ENCODE results near the gene SMIM13.
"Not testable (repeated sequence)": the region's sequence is repeated elsewhere in the genome, so short reads cannot be mapped to it uniquely, and the experiment has no call there.

Gene SMIM13

DNA sequence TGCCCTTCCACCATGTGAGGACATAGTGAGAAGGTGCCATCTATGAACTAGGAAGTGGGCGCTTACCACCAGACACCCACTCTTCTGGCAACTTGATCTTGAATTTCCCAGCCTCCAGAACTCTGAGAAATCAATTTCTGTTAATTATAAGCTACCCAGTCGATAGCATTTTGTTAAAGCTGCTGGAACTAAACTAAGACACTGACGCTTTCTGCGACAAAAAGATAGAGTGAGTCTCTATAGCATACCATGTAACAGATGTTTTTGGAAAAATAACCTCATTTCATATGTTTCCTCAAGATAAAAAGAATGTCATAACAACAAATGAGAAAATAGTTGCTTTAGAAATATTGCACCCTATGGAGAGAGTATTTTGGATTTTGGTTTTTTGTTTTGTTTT lies 15.4 kb upstream of the SMIM13 start:
- intact Hi-C loops (cut with DNase I) = no loop called here
- DNase-seq = no peak

GRCh38 chr6:11080296-11080695 lies 13.3 kb upstream of the SMIM13 start:
- intact Hi-C loops (cut with DNase I) = no loop called here
- no peak for DNase-seq

DNA sequence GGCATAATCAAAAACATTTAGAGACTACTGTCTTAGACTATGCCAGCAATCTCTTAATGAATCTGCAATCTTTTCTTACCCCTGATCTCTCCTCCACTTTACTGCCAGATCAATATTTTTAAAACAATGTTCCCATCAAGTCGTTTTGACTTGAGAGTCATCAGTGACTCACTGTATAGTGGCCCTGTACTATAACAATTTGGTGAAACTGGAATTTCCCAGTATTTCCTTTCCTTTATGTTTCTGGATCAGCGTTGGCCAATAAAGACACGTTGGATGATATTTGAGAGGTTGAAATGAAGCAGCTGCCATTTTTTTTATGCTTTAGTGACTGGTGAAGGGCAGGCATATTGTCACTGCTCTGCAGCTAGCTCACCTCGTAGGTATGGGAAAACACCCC lies 10.1 kb upstream of the SMIM13 start:
- intact Hi-C loops (cut with DNase I) = no loop called here
- no peak for DNase-seq

- intact Hi-C loops (cut with DNase I) = no loop called here
- DNase-seq = no peak
These were observed 9.7 kb upstream of the SMIM13 start for GRCh38 chr6:11083956-11084355.

DNA sequence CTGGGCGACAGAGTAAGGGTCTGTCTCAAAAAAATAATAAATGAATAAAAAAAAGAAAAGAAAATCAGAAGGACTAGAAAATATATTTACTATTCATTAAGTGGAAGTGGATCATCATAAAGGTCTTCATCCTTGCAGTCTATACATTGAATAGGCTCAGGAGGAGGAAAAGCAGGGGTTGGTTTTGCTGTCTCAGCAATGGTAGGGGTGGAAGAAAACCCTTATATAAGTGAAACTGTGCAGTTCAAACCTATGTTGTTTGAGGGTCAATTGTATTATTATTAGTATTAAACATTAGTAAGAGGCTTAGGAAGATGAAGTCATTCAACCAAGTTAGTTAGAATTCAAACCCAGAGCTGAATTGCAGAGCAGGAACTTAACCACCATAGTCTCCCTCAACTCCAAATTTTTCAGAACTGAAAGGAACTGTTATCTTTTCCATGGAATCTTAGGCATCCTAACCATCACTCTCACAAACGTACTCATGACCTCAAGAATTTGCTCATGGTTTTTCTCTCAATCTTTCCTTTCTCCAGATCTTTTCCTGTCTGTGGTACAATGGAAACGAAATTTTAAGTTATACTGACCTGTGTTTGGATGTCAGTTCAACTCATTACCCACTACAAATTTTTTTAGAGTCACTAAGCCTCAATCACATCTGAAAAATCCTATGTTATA lies 7.7 kb upstream of the SMIM13 start:
- no peak for DNase-seq
- intact Hi-C loops (cut with DNase I) = no loop called here

GRCh38 chr6:11087141-11087812 lies 6.4 kb upstream of the SMIM13 start:
- DNase-seq; intact Hi-C loops (cut with DNase I): not testable (repeated sequence)

GRCh38 chr6:11089695-11090094 lies 3.9 kb upstream of the SMIM13 start:
- intact Hi-C loops (cut with DNase I) = no loop called here
- no peak for DNase-seq

DNA sequence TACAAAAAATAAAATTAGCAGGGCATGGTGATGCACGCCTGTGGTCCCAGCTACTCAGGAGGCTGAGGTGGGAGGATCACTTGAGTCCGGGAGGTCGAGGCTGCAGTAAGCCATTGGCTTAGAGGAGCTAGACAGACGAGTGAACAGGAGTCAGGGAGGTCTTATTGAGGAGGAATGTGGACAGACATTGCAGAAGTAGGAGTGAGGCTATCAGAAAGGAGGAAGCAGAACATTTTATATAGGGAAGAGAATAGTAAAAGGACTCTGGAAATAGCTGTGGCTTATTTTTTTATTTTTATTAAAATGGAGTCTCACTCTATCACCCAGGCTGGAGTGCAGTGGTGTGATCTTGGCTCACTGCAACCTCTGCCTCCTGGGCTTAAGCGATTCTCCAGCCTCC lies 2.5 kb upstream of the SMIM13 start:
- intact Hi-C loops (cut with DNase I); DNase-seq: not testable (repeated sequence)

GRCh38 chr6:11092668-11093375 lies 812 bp upstream of the SMIM13 start:
- intact Hi-C loops (cut with DNase I) = no loop called here
- peak in 3 of 42 donors; percentile 14 to 42 (median 37) for DNase-seq

DNA sequence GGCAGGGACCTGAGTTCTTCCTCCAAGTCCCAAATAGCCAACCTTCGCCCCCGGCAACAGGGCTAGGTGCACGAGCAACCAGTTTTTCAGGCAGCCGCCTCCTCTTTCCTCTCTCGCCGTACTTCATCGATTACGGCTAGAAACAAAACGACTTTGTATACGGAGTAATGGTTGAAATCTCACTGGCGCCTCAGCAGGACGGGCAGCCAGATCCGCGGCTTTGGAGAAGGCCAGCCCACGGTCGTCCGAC lies 333 bp upstream of the SMIM13 start:
- intact Hi-C loops (cut with DNase I) = no loop called here
- DNase-seq = no peak

DNA sequence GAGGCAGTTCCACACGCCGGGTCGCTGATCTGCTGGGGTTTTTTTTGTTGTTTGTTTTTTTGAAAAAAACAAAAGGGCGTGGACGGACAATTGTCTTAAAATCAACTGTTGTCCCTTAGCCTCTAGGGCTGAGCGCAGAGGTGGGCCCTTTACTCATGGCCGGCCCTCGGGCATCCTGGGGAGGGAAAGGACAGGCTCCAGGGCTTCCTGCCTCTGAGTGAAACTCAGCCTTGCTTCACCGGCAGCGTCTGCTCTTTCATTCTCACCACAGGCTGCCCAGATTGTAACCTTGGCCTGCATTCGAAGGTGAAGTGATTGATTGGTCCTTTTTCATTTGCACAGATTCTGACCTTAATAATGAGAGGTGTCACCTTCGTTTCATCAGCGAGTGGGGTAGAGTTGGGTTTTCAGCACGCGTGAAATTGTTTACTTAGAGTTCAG lies 797 bp downstream of the SMIM13 start:
- DNase-seq = peak in 32 of 42 donors; percentile 6 to 66 (median 36)
- intact Hi-C loops (cut with DNase I) = no loop called here

DNA sequence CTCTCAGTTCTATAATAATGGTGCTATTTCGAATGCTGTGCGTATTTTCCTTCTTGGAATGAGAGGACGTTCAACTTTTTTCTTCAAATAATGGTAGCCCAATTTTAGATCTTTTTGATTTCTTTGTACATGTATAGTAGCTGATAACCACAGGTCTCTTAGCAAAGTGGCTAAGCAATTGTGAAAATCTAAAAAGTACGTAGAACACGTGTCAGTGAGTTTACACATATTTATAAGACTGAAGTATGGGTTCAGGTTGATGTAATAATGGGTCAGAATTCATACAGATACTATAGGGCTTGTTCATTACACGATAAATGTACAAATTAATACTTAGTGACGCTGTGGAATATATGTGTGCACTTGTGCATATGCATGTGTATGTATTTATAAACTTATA lies 1.3 kb downstream of the SMIM13 start:
- intact Hi-C loops (cut with DNase I) = no loop called here
- no peak for DNase-seq

- intact Hi-C loops (cut with DNase I) = no loop called here
These were observed 2.5 kb downstream of the SMIM13 start for GRCh38 chr6:11096109-11096508.

GRCh38 chr6:11097476-11097875 lies 3.8 kb downstream of the SMIM13 start:
- intact Hi-C loops (cut with DNase I) = no loop called here
- no peak for DNase-seq

More at GRCh38 chr6:11096109-11096508, 2.5 kb downstream of the SMIM13 start:
- peak in 29 of 42 donors; percentile 6 to 76 (median 37) for DNase-seq

DNA sequence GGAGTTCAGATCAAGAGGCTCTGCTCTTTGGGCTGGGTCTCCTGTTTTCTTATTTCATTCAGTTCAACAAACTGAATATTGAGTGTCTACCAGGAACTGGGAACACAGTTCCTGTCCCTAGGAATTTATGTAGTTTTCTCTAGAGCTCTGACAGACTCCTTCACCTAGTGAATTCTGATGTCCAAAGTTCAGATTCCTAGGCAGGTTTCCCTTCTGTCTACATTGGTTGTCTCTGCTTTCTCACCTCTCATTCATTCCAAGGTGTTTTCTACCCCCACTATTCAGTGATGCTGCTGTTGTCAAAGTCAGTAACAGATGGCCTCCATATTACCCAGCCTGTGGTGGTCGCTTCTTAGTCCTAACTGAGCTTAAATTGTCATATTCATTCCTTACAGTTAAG lies 4.4 kb downstream of the SMIM13 start:
- intact Hi-C loops (cut with DNase I) = no loop called here
- no peak for DNase-seq

- no peak for DNase-seq
- intact Hi-C loops (cut with DNase I) = no loop called here
These were observed 7.8 kb downstream of the SMIM13 start for GRCh38 chr6:11101417-11101816.

DNA sequence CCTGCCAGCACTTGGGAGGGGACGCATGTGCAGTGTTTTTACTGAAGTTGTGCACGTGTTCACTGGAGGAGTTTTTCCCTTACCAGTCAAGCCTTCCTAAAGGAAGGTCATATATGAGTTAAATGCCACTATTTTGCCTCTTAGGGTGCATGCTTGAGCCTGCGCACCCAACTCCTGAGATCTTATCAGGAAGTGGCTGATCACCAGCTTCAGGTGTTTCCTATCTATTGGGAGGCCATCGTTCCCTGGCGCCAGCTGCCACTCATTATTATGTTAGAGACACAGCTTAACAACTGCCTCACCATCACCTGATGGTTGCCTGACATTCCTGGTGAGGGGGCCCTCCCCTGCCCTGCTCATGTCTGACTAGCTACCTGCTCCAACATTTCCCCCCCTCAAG lies 9.4 kb downstream of the SMIM13 start:
- peak in 1 of 42 donors; percentile 10 for DNase-seq
- intact Hi-C loops (cut with DNase I) = no loop called here

- no peak for DNase-seq
- intact Hi-C loops (cut with DNase I) = no loop called here
These were observed 15.1 kb downstream of the SMIM13 start for GRCh38 chr6:11108726-11109125.

GRCh38 chr6:11110921-11111768 lies 17.5 kb downstream of the SMIM13 start, which contains the start of gene ERVFRD-1:
ERVFRD-1 (minus strand) TSS chr6:11111725; CDS start chr6:11105310, 6,415 bp downstream.
- DNase-seq = no peak
- intact Hi-C loops (cut with DNase I) = no loop called here

Data from head of caudate nucleus (tissue), 42 donors.